Measurements from ENCODE around the gene UBA6.

DNA sequence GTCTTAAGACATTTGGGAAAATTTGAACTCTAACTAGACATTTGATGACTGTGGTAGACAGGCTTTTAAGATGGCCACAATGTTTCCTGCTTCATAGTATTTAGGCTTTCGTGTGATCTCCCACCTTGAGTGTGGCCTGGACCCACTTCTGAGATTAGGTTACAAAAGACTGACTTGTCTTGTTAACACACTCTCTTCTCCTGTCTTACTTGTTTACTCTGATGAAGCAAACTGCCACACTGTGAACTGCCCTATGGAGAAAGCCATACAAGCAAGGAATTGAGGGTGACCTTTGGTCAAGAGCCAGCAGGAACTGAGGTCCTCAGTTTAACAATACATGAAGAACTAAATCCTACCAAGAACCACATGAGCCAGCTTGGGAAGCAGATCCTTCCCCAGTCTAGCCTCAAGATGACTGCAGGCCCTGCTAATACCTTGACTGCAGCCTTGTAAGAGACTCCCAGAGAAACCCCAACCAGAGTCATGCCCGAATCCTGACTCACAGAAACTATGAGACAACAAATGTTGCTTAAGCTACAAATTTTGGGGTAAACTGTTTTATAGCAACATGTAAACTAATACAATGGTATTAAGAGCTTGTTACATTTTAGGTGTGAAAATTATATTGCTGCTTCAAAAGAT lies 20.3 kb downstream of the UBA6 start:
- TF ChIP-seq, protein P1, sequence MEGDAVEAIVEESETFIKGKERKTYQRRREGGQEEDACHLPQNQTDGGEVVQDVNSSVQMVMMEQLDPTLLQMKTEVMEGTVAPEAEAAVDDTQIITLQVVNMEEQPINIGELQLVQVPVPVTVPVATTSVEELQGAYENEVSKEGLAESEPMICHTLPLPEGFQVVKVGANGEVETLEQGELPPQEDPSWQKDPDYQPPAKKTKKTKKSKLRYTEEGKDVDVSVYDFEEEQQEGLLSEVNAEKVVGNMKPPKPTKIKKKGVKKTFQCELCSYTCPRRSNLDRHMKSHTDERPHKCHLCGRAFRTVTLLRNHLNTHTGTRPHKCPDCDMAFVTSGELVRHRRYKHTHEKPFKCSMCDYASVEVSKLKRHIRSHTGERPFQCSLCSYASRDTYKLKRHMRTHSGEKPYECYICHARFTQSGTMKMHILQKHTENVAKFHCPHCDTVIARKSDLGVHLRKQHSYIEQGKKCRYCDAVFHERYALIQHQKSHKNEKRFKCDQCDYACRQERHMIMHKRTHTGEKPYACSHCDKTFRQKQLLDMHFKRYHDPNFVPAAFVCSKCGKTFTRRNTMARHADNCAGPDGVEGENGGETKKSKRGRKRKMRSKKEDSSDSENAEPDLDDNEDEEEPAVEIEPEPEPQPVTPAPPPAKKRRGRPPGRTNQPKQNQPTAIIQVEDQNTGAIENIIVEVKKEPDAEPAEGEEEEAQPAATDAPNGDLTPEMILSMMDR (conservative IDR thresholded peaks at IDR 0.05): no peak
- TF ChIP-seq ZFX (IDR thresholded peaks at IDR 0.05): no peak

All from C4-2B (cell line).